ENCODE results near the gene CYBC1. TPM values are rescaled to one million over a fixed set of nuclear protein-coding genes. Genes with fewer than 3 reads are reported as not detected.

CYBC1 gene
- total and polyA plus RNA-seq, 2 donors (not counting 1 experiment from before 2014, with no cell fraction given), result 328 to 569 TPM

GRCh38 chr17:82479602-82480001 is 29.1 kb upstream of the CYBC1 start:
- H3K9me3 Mint-ChIP-seq (ENCODE audit: insufficient read depth), result no peaks in the 10 kb centered on the region
- H3K4me1 Mint-ChIP-seq, result no peaks in the 10 kb centered on the region
- ATAC-seq (ENCODE audit: low read depth), result no peak
- H3K4me2 ChIP-seq (replicated peaks; ENCODE audit: low read depth, low read length, poor library complexity, severe bottlenecking), result no peak overlapping the region
- no peak overlapping the region for H3K4me3 Mint-ChIP-seq
- no peaks in the 10 kb centered on the region for H3K9me3 ChIP-seq (ENCODE audit: control extremely low read depth in 1 of 3, control insufficient read depth in 2 of 3, insufficient read depth in 1 of 3, low read length in 2 of 3)
- CTCF ChIA-PET, result interaction anchor here (1.3 to 1.4 kb wide), 3 partner anchors 14 to 74 kb away, joined by 3 read pairs; no protein-coding TSS in a partner anchor
- no peaks in the 10 kb centered on the region for H3K79me2 ChIP-seq (ENCODE audit: control insufficient read depth, insufficient read depth, low read length)
- no peak overlapping the region for H2AFZ ChIP-seq (ENCODE audit: insufficient read depth, low read depth, low read length, poor library complexity, severe bottlenecking)
- no peak overlapping the region for H3K27ac Mint-ChIP-seq
- intact Hi-C loops (cut with micrococcal nuclease), result no loop called here
- no peaks in the 10 kb centered on the region for H3K4me1 ChIP-seq (ENCODE audit: control insufficient read depth in 2 of 2, insufficient read depth in 2 of 2, low read length in 2 of 2)
- WGBS (ENCODE audit: insufficient coverage), result 93% methylated on average over 3 of the region's 5 CpGs
- POLR2A ChIA-PET, result no interaction called here
- peaks cover 18% of the 10 kb centered on the region for H4K20me1 ChIP-seq (ENCODE audit: control insufficient read depth, insufficient read depth, low read length, poor library complexity, severe bottlenecking)
- no peak overlapping the region for H3K9ac ChIP-seq (ENCODE audit: low read length)
- no peak overlapping the region for H3K27ac ChIP-seq (ENCODE audit: low read length in 2 of 2)
- no peaks in the 10 kb centered on the region for H3K27me3 ChIP-seq (replicated peaks in 1 of 4; ENCODE audit: control extremely low read depth in 1 of 4, control insufficient read depth in 3 of 4, insufficient read depth in 4 of 4, low read length in 3 of 4)
- no peak for TF ChIP-seq CTCF (IDR thresholded peaks at IDR 0.05)
- TF ChIP-seq EZH2 (IDR thresholded peaks at IDR 0.05; ENCODE audit: borderline replicate concordance, insufficient read depth, low read depth, low read length, poor library complexity, severe bottlenecking), result no peak
- no peak for DNase-seq
- H3K27me3 Mint-ChIP-seq, result no peaks in the 10 kb centered on the region
- no peak overlapping the region for H3K4me3 ChIP-seq (ENCODE audit: control extremely low read depth in 1 of 5, extremely low read depth in 1 of 5, insufficient read depth in 1 of 5, low read depth in 2 of 5, low read length in 4 of 5)
- H3K36me3 ChIP-seq (replicated peaks in 1 of 2; ENCODE audit: control extremely low read depth in 1 of 2, control insufficient read depth in 1 of 2, extremely low read depth in 1 of 2, insufficient read depth in 2 of 2, low read length in 1 of 2), result peaks cover 16 to 69% of the 10 kb centered on the region in 2 experiments

GRCh38 chr17:82477934-82478333 is 27.4 kb upstream of the CYBC1 start:
- Histone ChIP-seq H3K27ac (ENCODE audit: low read length in 2 of 2) (no peak overlapping the region), H4K20me1 (ENCODE audit: control insufficient read depth, insufficient read depth, low read length, poor library complexity, severe bottlenecking) (peaks cover 18% of the 10 kb centered on the region), H2AFZ (ENCODE audit: insufficient read depth, low read depth, low read length, poor library complexity, severe bottlenecking) (no peak overlapping the region), H3K79me2 (ENCODE audit: control insufficient read depth, insufficient read depth, low read length) (no peaks in the 10 kb centered on the region), H3K36me3 (replicated peaks in 1 of 2; ENCODE audit: control extremely low read depth in 1 of 2, control insufficient read depth in 1 of 2, extremely low read depth in 1 of 2, insufficient read depth in 2 of 2, low read length in 1 of 2) (peaks cover 12 to 63% of the 10 kb centered on the region in 2 experiments), H3K4me3 (ENCODE audit: control extremely low read depth in 1 of 5, extremely low read depth in 1 of 5, insufficient read depth in 1 of 5, low read depth in 2 of 5, low read length in 4 of 5) (no peak overlapping the region), H3K9me3 (ENCODE audit: control extremely low read depth in 1 of 3, control insufficient read depth in 2 of 3, insufficient read depth in 1 of 3, low read length in 2 of 3) (no peaks in the 10 kb centered on the region), H3K4me2 (replicated peaks; ENCODE audit: low read depth, low read length, poor library complexity, severe bottlenecking) (no peak overlapping the region), H3K4me1 (ENCODE audit: control insufficient read depth in 2 of 2, insufficient read depth in 2 of 2, low read length in 2 of 2) (no peaks in the 10 kb centered on the region), H3K9ac (ENCODE audit: low read length) (no peak overlapping the region), H3K27me3 (replicated peaks in 1 of 4; ENCODE audit: control extremely low read depth in 1 of 4, control insufficient read depth in 3 of 4, insufficient read depth in 4 of 4, low read length in 3 of 4) (no peaks in the 10 kb centered on the region)
- CTCF ChIA-PET, result interaction anchor here (0.6 to 1.4 kb wide), 2 partner anchors 17 to 203 kb away, joined by 3 to 5 read pairs; no protein-coding TSS in a partner anchor
- DNase-seq (no peak), ATAC-seq (ENCODE audit: low read depth) (no peak)
- intact Hi-C loops (cut with micrococcal nuclease), result no loop called here
- Mint-ChIP-seq H3K27ac (no peak overlapping the region), H3K4me1 (no peaks in the 10 kb centered on the region), H3K27me3 (no peaks in the 10 kb centered on the region), H3K9me3 (ENCODE audit: insufficient read depth) (no peaks in the 10 kb centered on the region), H3K4me3 (no peak overlapping the region)
- TF ChIP-seq CTCF (IDR thresholded peaks at IDR 0.05) (no peak), EZH2 (IDR thresholded peaks at IDR 0.05; ENCODE audit: borderline replicate concordance, insufficient read depth, low read depth, low read length, poor library complexity, severe bottlenecking) (no peak)
- WGBS (ENCODE audit: insufficient coverage), result 95% methylated on average over 8 of the region's 8 CpGs
- POLR2A ChIA-PET, result no interaction called here

Data from B cell (primary cell).